ENCODE data around the gene SQOR.

DNA sequence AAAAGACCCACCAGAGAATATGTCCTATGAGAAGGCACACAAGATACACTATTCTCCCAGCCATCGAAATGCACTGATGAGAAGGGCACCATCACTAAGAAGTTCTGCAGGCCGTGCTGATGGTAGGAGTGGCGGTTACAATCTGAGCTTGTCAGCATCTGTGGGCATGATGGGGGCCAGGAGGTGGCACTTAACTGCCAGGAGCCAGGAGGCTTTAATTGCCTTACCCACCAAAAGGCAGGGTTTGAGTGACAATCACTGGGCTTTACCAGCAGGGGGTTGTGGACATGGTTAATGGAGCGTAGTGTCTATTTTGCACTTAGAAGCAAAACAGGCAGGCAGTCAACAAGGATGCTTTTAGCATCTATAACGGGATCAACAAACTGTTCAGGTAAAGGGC is 16.0 kb upstream of the SQOR start:
- TF ChIP-seq, protein P1, sequence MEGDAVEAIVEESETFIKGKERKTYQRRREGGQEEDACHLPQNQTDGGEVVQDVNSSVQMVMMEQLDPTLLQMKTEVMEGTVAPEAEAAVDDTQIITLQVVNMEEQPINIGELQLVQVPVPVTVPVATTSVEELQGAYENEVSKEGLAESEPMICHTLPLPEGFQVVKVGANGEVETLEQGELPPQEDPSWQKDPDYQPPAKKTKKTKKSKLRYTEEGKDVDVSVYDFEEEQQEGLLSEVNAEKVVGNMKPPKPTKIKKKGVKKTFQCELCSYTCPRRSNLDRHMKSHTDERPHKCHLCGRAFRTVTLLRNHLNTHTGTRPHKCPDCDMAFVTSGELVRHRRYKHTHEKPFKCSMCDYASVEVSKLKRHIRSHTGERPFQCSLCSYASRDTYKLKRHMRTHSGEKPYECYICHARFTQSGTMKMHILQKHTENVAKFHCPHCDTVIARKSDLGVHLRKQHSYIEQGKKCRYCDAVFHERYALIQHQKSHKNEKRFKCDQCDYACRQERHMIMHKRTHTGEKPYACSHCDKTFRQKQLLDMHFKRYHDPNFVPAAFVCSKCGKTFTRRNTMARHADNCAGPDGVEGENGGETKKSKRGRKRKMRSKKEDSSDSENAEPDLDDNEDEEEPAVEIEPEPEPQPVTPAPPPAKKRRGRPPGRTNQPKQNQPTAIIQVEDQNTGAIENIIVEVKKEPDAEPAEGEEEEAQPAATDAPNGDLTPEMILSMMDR (IDR thresholded peaks at IDR 0.05), result no peak
- no peak for TF ChIP-seq POLR2AphosphoS5 (IDR thresholded peaks at IDR 0.05)

Measured in stomach (tissue), 4 donors.